ENCODE data around the gene NKIRAS1.

The NKIRAS1 gene

DNA sequence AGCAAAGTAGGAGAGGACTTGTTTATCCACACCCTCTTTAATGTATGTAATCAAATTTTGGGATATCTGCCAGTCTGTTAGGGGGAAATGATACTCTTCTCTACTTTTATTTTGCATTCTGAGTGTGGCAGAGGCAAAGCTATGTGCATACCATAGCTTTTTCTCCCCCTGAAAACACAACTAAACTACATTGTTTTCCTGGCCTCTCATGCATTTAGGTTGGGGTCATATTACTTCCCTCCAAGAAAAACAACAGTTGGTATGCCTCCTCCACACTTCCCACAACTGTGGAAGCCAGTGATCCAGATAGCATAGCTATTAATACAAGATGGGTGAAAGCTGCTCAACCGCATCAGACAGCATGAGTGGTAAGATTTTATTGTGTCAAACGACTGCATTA is 7.0 kb upstream of the NKIRAS1 start (continued):
- TF ChIP-seq, protein P1, sequence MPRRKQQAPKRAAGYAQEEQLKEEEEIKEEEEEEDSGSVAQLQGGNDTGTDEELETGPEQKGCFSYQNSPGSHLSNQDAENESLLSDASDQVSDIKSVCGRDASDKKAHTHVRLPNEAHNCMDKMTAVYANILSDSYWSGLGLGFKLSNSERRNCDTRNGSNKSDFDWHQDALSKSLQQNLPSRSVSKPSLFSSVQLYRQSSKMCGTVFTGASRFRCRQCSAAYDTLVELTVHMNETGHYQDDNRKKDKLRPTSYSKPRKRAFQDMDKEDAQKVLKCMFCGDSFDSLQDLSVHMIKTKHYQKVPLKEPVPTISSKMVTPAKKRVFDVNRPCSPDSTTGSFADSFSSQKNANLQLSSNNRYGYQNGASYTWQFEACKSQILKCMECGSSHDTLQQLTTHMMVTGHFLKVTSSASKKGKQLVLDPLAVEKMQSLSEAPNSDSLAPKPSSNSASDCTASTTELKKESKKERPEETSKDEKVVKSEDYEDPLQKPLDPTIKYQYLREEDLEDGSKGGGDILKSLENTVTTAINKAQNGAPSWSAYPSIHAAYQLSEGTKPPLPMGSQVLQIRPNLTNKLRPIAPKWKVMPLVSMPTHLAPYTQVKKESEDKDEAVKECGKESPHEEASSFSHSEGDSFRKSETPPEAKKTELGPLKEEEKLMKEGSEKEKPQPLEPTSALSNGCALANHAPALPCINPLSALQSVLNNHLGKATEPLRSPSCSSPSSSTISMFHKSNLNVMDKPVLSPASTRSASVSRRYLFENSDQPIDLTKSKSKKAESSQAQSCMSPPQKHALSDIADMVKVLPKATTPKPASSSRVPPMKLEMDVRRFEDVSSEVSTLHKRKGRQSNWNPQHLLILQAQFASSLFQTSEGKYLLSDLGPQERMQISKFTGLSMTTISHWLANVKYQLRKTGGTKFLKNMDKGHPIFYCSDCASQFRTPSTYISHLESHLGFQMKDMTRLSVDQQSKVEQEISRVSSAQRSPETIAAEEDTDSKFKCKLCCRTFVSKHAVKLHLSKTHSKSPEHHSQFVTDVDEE (CRISPR knock-in tag; IDR thresholded peaks at IDR 0.05), result no peak
- TF ChIP-seq CSDC2 (CRISPR knock-in tag; IDR thresholded peaks at IDR 0.05) (no peak), OSR1 (CRISPR knock-in tag; IDR thresholded peaks at IDR 0.05) (no peak), TOX (CRISPR knock-in tag; IDR thresholded peaks at IDR 0.05; ENCODE audit: borderline replicate concordance) (no peak)

GRCh38 chr3:23921052-23921511 is 4.3 kb upstream of the NKIRAS1 start:
- no peak for ATAC-seq
- TF ChIP-seq, protein P2, sequence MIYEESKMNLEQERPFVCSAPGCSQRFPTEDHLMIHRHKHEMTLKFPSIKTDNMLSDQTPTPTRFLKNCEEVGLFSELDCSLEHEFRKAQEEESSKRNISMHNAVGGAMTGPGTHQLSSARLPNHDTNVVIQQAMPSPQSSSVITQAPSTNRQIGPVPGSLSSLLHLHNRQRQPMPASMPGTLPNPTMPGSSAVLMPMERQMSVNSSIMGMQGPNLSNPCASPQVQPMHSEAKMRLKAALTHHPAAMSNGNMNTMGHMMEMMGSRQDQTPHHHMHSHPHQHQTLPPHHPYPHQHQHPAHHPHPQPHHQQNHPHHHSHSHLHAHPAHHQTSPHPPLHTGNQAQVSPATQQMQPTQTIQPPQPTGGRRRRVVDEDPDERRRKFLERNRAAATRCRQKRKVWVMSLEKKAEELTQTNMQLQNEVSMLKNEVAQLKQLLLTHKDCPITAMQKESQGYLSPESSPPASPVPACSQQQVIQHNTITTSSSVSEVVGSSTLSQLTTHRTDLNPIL (CRISPR knock-in tag; IDR thresholded peaks at IDR 0.05; ENCODE audit: low read depth), result 0 out of 2 replicates have a peak, but pooled peaks have one; percentile 62
- TF ChIP-seq BACH2 (CRISPR knock-in tag; IDR thresholded peaks at IDR 0.05; ENCODE audit: borderline replicate concordance) (no peak), ZNF565 (CRISPR knock-in tag; conservative IDR thresholded peaks at IDR 0.05; ENCODE audit: low read depth) (0 out of 2 replicates have a peak, but pooled peaks have one; percentile 51), ZC3H10 (CRISPR knock-in tag; IDR thresholded peaks at IDR 0.05) (no peak), ZFP30 (CRISPR knock-in tag; IDR thresholded peaks at IDR 0.05) (no peak), CSDC2 (CRISPR knock-in tag; IDR thresholded peaks at IDR 0.05) (no peak), RARB (CRISPR knock-in tag; IDR thresholded peaks at IDR 0.05) (no peak), PPARA (CRISPR knock-in tag; IDR thresholded peaks at IDR 0.05; ENCODE audit: borderline replicate concordance) (no peak), ZNF8 (CRISPR knock-in tag; IDR thresholded peaks at IDR 0.05) (no peak), TCF4 (CRISPR knock-in tag; IDR thresholded peaks at IDR 0.05; ENCODE audit: borderline replicate concordance) (no peak), TOX (CRISPR knock-in tag; IDR thresholded peaks at IDR 0.05; ENCODE audit: borderline replicate concordance) (no peak), ARNTL (CRISPR knock-in tag; IDR thresholded peaks at IDR 0.05; ENCODE audit: borderline replicate concordance, low read depth) (no peak), OSR1 (CRISPR knock-in tag; IDR thresholded peaks at IDR 0.05) (no peak), ZNF70 (CRISPR knock-in tag; IDR thresholded peaks at IDR 0.05) (no peak), PATZ1 (CRISPR knock-in tag; IDR thresholded peaks at IDR 0.05; ENCODE audit: borderline replicate concordance) (peak; percentile 48; the same call in 1 of the 2 replicates), GLIS3 (CRISPR knock-in tag; IDR thresholded peaks at IDR 0.05) (peak; percentile 69; the same call in 1 of the 2 replicates), SNAI2 (CRISPR knock-in tag; IDR thresholded peaks at IDR 0.05) (no peak), ZFP3 (CRISPR knock-in tag; IDR thresholded peaks at IDR 0.05) (no peak), ESRRG (CRISPR knock-in tag; IDR thresholded peaks at IDR 0.05) (peak; percentile 79; the same call in 1 of the 2 replicates), CSRNP3 (CRISPR knock-in tag; IDR thresholded peaks at IDR 0.05) (0 out of 2 replicates have a peak, but pooled peaks have one; percentile 22)
- TF ChIP-seq, protein P1 (CRISPR knock-in tag; IDR thresholded peaks at IDR 0.05), result no peak
- TF ChIP-seq, protein P3, sequence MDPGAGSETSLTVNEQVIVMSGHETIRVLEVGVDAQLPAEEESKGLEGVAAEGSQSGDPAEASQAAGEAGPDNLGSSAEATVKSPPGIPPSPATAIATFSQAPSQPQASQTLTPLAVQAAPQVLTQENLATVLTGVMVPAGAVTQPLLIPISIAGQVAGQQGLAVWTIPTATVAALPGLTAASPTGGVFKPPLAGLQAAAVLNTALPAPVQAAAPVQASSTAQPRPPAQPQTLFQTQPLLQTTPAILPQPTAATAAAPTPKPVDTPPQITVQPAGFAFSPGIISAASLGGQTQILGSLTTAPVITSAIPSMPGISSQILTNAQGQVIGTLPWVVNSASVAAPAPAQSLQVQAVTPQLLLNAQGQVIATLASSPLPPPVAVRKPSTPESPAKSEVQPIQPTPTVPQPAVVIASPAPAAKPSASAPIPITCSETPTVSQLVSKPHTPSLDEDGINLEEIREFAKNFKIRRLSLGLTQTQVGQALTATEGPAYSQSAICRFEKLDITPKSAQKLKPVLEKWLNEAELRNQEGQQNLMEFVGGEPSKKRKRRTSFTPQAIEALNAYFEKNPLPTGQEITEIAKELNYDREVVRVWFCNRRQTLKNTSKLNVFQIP (CRISPR knock-in tag; IDR thresholded peaks at IDR 0.05; ENCODE audit: borderline replicate concordance, low read depth), result peak; percentile 46; the same call in 1 of the 2 replicates

Measured in SK-N-SH treated with all-trans-retinoic acid at 6 μM for 48 hours (cell line).